Measurements from ENCODE around the gene TBC1D3K.
"Not testable (repeated sequence)": the region's sequence is repeated elsewhere in the genome, so short reads cannot be mapped to it uniquely, and the experiment has no call there.

TBC1D3K gene

GRCh38 chr17:37924115-37924514 is at the start of gene TBC1D3K:
Gene TBC1D3K, plus strand, starts transcription at chr17:37924415. Its CDS starts 1,585 bp downstream, at chr17:37926000.
- H3K27ac ChIP-seq, H3K4me3 ChIP-seq: not testable (repeated sequence)

GRCh38 chr17:37884516-37884915 is 39.7 kb upstream of the TBC1D3K start:
- Histone ChIP-seq H3K27ac (no peak overlapping the region), H3K4me3 (no peak overlapping the region)

GRCh38 chr17:37885136-37885535 is 39.1 kb upstream of the TBC1D3K start:
- Histone ChIP-seq H3K4me3 (no peak overlapping the region), H3K27ac (no peak overlapping the region)

- H3K27ac ChIP-seq, result no peak overlapping the region
- no peak overlapping the region for H3K4me3 ChIP-seq
These were observed 35.3 kb upstream of the TBC1D3K start for GRCh38 chr17:37888881-37889280.

GRCh38 chr17:37896961-37897360 is 27.3 kb upstream of the TBC1D3K start:
- H3K27ac ChIP-seq, H3K4me3 ChIP-seq: not testable (repeated sequence)
